Measurements from ENCODE around the gene NEDD4L. TPM values are rescaled to one million over a fixed set of nuclear protein-coding genes. Genes with fewer than 3 reads are reported as not detected.

The NEDD4L gene
- total RNA-seq, 4 donors from 2014 or later: 16.2 to 63.0 (median 30.4) TPM

DNA sequence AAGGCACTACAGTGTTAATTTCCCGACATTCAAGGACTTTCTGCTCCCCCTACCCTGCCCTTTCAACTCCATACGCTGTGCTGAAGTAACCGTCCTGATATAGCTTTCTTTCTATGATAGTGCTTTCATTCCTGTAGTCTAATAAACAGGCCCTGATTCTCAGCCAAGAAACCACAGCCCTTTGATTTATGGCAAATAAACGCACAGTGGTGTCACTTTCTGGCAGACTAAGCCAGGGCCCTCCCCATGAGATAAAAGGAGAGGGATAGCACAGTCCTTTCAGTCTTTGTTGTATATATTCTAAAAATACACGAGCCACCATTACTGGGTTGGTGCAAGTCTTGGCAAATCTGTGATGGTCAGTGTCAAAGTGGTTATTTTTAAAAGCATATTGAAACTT is 293.7 kb downstream of the NEDD4L start:
- no peak for TF ChIP-seq CTCF (IDR thresholded peaks at IDR 0.05)
- ATAC-seq (ENCODE audit: low FRiP score): peak; percentile 37
- no peak for DNase-seq (ENCODE audit: low spot score)

DNA sequence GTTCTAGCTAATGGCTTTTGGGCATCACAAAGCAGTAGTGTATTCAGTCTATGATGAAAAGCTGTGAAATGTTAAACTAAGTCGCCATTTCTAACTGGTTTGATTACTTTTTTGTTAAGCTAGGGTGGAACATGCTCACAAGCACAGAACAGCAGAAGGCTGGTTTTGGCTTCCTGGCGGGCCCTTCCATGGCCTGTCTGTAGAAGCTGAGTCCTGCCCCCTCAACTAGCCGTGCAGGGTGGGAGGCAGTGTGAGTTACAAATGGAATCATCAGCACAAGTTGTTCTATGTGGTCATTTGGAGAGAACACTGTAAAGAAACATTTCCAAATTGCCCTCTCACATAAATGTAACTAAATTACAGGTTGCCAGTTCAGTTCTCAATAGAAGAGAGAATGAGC is 294.1 kb downstream of the NEDD4L start:
- ATAC-seq (ENCODE audit: low FRiP score): no peak
- TF ChIP-seq CTCF (IDR thresholded peaks at IDR 0.05): no peak
- DNase-seq (ENCODE audit: low spot score): no peak

DNA sequence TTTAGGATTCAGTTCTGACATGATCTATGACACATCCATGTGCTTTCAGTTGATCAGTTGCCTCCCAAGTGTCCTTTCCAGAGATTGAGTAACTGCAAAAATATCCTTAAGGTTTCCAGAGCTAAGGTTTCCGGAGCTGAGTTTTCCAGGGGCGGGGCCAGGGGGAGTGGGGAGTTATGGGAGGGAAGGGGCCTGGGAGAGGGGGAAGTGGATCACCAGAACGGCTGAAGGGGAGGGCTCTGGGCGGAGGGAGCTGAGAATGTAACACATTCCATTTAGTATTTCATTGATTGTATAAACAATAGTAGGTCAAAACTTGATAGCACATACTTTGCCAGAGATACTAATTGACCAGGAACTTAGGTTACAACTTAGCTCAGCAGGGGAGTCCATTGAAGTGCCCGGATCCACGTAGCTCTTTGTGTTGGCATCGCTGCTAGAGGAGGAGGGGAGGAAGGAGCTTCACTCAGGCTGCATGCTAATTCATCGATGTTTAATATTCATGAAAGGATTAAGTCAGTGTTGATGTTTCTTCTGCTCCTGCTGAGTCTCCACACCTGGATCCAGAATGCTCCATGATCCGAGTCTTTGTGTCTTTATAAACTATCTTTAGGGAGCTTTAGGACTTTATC is 295.1 kb downstream of the NEDD4L start:
- ATAC-seq (ENCODE audit: low FRiP score): no peak
- TF ChIP-seq CTCF (IDR thresholded peaks at IDR 0.05): no peak
- no peak for DNase-seq (ENCODE audit: low spot score)

DNA sequence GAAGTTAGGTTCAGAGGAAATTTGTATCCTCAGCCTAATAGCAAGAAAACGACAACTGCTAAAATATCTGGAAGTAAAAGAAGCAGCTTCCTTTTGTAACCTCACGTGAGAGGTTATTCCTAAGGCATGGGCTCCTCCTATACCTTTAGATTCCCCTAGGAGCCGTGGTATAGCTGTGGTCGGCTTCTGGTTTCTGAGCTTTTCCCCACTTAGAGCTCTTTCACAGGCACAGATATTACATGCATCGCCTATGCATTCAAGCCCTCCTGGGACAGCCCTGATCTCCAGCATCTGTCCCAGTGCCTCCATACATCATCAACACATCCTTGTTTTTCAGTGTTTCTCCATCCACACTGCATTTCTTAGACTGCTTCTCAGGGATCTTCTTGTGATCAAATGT is 295.9 kb downstream of the NEDD4L start:
- ATAC-seq (ENCODE audit: low FRiP score) (no peak), DNase-seq (ENCODE audit: low spot score) (no peak)
- no peak for TF ChIP-seq CTCF (IDR thresholded peaks at IDR 0.05)

GRCh38 chr18:58341916-58342315 is 297.9 kb downstream of the NEDD4L start:
- DNase-seq (ENCODE audit: low spot score): no peak
- TF ChIP-seq CTCF (IDR thresholded peaks at IDR 0.05): no peak
- no peak for ATAC-seq (ENCODE audit: low FRiP score)

DNA sequence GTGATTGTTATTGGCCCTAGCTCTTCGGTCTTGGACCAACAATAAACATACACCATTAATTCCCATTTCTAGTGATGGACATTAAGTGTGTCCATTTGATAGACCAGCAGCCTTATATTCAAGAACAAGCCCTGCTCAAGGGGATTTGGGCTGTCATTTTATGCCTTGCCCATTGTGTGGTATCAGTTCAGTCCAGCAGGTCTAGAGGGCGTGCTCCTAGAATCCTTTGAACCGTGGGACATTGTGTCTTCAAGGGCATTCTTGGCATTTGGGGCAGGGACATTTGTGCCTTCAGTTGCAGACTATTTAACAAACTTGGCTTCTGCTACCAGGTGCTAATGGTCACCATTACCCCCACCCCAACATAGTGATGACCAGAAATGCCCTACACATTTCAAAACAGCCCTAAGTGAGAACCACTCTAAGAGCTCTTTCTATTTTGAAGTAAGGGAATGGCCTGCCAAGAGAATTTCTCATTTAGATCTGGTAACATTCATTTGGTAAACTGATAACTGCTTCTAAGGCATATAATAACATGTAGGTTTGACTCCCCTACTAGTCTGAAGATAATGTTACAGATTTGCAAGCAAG is 300.1 kb downstream of the NEDD4L start:
- TF ChIP-seq CTCF (IDR thresholded peaks at IDR 0.05): no peak
- ATAC-seq (ENCODE audit: low FRiP score) (no peak), DNase-seq (ENCODE audit: low spot score) (no peak)

DNA sequence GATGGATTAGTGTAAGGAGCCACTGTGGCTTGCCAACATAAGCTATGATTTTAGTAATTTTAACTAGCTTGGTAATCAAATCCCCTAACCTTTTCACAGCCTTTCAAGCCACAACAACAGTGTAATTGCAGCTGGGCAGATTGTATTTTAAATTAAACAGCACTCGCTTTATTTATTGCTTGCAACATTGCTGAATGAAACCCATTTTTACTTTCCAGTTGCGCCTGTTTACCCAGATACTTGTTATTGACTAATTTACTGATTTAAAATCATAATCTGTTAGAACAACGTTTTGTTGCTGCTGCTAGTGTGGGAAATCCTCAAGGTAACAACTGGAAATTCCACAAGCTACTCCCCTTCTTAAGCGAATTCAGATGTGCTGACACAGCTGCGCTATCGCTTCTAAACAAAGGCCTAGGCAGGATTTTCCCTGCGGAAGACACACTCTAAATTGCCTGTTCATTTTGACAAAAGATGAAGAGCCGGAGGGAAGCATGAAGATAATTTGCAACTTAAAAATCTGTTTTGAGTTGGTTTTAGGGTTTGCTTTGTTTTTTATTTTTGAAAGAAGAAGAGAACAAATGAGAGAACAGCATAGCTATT is 300.9 kb downstream of the NEDD4L start:
- no peak for TF ChIP-seq CTCF (IDR thresholded peaks at IDR 0.05)
- no peak for ATAC-seq (ENCODE audit: low FRiP score)
- DNase-seq (ENCODE audit: low spot score): no peak
